H1 (cell line): ENCODE data around the gene NBAS. TPM values are rescaled to one million over a fixed set of nuclear protein-coding genes. Genes with fewer than 3 reads are reported as not detected.

Source experiments
- BACH1 ChIP-seq: IDR thresholded peaks from 2 replicates; pipeline ENCODE4 v1.6.1; 2012; ENCODE audit warnings: low read length, improper control_type of control experiment
- BCL11A ChIP-seq, 2 experiments: IDR thresholded peaks; one replicate each; pipeline ENCODE4 v1.6.1; 2011; ENCODE audit warnings: low read depth in 2 of 2, low read length in 2 of 2, mild to moderate bottlenecking in 2 of 2
- BRCA1 ChIP-seq: IDR thresholded peaks from 2 replicates; pipeline ENCODE4 v1.6.1; 2012; ENCODE audit warnings: low read depth, low read length, improper control_type of control experiment
- CREB1 ChIP-seq: IDR thresholded peaks from 2 replicates; pipeline ENCODE4 v1.6.1; 2012; ENCODE audit warnings: inconsistent platforms
- HDAC6 ChIP-seq: IDR thresholded peaks from one replicate; pipeline ENCODE4 v1.7.1; 2012; ENCODE audit warnings: low read depth, mild to moderate bottlenecking, inconsistent platforms, low read length, moderate library complexity
- JUND ChIP-seq: IDR thresholded peaks from 2 replicates; pipeline ENCODE4 v1.6.1; 2011; ENCODE audit warnings: mild to moderate bottlenecking, improper control_type of control experiment, low read length
- MAX ChIP-seq: IDR thresholded peaks from 2 replicates; pipeline ENCODE4 v1.6.1; 2012; ENCODE audit warnings: inconsistent platforms
- RNF2 ChIP-seq: fragments of 200-900, 300-1000 bp; sonication (generic); IDR thresholded peaks from 2 replicates; pipeline ENCODE4 v1.7.1; 2016; ENCODE audit warnings: borderline replicate concordance, low read depth, mild to moderate bottlenecking, antibody characterized with exemption, low read length; ENCODE audit not compliant: poor library complexity, severe bottlenecking; ENCODE audit errors: missing control alignments
- TAF7 ChIP-seq: optimal IDR thresholded peaks from 2 replicates; pipeline ENCODE3; 2011; ENCODE audit warnings: low read depth, mild to moderate bottlenecking, inconsistent platforms, low read length, moderate library complexity, borderline replicate concordance
- polyA plus RNA-seq, 7 experiments: library from polyadenylated mRNA; depleted of rRNA in 3 of 7; stranded (reverse) in 5 of 7; unstranded in 2 of 7; fragments of >200 nt in 5 of 7; fragments of 200-250 nt in 2 of 7; gene quantifications; 1 replicate in 5 of 7; 2 replicates in 1 of 7; 4 replicates in 1 of 7; pipeline versions ENCODE4 v1.2.1 to v1.2.3, GENCODE V29; 2011 to 2013; ENCODE audit warnings: missing spikeins in 2 of 7, mixed read lengths in 2 of 7
- total RNA-seq: library from RNA; stranded (reverse); fragmentation: NEBNext Ultra II Directional; extraction: Animal tissue kit (Norgen Biotek cat#: 25700); gene quantifications from 2 replicates; pipeline ENCODE4 v1.2.1, GENCODE V29; 2021
- TF ChIP-seq, protein P1 (sequence below): fragments of 300-600 bp; sonication (generic); IDR thresholded peaks from 2 replicates; pipeline ENCODE4 v1.7.1; 2012; ENCODE audit warnings: low read length, moderate library complexity, mild to moderate bottlenecking, inconsistent platforms; ENCODE audit not compliant: insufficient replicate concordance

NBAS gene
- total and polyA plus RNA-seq, 2 of the 8 experiments (the other 6 are each of a cell fraction or from before 2014, with no cell fraction given), result 19.6 to 34.8 TPM

DNA sequence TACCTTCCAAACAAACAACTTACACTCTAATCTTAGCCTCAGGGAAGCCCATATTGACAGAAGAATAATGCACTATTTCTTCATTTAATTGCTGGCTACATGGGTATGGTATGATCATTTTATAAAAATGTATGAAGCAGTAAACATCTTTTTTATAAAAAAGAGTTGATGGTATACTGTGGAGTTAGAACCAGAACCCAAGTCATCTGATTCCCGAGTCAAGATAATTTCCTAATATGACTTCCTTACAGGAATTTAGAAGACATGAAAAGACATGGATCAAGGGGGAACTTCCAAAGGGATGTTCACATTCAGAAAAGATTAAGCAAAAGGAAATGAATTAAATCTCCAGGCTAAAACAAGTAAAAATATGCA is 171.8 kb downstream of the NBAS start (continued):
- TF ChIP-seq, protein P1, sequence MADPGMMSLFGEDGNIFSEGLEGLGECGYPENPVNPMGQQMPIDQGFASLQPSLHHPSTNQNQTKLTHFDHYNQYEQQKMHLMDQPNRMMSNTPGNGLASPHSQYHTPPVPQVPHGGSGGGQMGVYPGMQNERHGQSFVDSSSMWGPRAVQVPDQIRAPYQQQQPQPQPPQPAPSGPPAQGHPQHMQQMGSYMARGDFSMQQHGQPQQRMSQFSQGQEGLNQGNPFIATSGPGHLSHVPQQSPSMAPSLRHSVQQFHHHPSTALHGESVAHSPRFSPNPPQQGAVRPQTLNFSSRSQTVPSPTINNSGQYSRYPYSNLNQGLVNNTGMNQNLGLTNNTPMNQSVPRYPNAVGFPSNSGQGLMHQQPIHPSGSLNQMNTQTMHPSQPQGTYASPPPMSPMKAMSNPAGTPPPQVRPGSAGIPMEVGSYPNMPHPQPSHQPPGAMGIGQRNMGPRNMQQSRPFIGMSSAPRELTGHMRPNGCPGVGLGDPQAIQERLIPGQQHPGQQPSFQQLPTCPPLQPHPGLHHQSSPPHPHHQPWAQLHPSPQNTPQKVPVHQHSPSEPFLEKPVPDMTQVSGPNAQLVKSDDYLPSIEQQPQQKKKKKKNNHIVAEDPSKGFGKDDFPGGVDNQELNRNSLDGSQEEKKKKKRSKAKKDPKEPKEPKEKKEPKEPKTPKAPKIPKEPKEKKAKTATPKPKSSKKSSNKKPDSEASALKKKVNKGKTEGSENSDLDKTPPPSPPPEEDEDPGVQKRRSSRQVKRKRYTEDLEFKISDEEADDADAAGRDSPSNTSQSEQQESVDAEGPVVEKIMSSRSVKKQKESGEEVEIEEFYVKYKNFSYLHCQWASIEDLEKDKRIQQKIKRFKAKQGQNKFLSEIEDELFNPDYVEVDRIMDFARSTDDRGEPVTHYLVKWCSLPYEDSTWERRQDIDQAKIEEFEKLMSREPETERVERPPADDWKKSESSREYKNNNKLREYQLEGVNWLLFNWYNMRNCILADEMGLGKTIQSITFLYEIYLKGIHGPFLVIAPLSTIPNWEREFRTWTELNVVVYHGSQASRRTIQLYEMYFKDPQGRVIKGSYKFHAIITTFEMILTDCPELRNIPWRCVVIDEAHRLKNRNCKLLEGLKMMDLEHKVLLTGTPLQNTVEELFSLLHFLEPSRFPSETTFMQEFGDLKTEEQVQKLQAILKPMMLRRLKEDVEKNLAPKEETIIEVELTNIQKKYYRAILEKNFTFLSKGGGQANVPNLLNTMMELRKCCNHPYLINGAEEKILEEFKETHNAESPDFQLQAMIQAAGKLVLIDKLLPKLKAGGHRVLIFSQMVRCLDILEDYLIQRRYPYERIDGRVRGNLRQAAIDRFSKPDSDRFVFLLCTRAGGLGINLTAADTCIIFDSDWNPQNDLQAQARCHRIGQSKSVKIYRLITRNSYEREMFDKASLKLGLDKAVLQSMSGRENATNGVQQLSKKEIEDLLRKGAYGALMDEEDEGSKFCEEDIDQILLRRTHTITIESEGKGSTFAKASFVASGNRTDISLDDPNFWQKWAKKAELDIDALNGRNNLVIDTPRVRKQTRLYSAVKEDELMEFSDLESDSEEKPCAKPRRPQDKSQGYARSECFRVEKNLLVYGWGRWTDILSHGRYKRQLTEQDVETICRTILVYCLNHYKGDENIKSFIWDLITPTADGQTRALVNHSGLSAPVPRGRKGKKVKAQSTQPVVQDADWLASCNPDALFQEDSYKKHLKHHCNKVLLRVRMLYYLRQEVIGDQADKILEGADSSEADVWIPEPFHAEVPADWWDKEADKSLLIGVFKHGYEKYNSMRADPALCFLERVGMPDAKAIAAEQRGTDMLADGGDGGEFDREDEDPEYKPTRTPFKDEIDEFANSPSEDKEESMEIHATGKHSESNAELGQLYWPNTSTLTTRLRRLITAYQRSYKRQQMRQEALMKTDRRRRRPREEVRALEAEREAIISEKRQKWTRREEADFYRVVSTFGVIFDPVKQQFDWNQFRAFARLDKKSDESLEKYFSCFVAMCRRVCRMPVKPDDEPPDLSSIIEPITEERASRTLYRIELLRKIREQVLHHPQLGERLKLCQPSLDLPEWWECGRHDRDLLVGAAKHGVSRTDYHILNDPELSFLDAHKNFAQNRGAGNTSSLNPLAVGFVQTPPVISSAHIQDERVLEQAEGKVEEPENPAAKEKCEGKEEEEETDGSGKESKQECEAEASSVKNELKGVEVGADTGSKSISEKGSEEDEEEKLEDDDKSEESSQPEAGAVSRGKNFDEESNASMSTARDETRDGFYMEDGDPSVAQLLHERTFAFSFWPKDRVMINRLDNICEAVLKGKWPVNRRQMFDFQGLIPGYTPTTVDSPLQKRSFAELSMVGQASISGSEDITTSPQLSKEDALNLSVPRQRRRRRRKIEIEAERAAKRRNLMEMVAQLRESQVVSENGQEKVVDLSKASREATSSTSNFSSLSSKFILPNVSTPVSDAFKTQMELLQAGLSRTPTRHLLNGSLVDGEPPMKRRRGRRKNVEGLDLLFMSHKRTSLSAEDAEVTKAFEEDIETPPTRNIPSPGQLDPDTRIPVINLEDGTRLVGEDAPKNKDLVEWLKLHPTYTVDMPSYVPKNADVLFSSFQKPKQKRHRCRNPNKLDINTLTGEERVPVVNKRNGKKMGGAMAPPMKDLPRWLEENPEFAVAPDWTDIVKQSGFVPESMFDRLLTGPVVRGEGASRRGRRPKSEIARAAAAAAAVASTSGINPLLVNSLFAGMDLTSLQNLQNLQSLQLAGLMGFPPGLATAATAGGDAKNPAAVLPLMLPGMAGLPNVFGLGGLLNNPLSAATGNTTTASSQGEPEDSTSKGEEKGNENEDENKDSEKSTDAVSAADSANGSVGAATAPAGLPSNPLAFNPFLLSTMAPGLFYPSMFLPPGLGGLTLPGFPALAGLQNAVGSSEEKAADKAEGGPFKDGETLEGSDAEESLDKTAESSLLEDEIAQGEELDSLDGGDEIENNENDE, result no peak
- TF ChIP-seq CREB1, result no peak
- no peak for TF ChIP-seq RNF2
- no peak for TF ChIP-seq BACH1
- no peak for TF ChIP-seq HDAC6
- TF ChIP-seq BRCA1, result no peak
- no peak for TF ChIP-seq MAX
- TF ChIP-seq BCL11A (IDR thresholded peaks at IDR 0.05; ENCODE audit: low read depth in 2 of 2, low read length in 2 of 2), result no peak
- no peak for TF ChIP-seq TAF7
- TF ChIP-seq JUND, result no peak
